Endometrial microvascular endothelial cells (primary cell): ENCODE results near the gene SLC26A1. TPM values are rescaled to one million over a fixed set of nuclear protein-coding genes. Genes with fewer than 3 reads are reported as not detected.

Experiments
- in situ Hi-C: cut with HindIII; loops from 2 replicates; pipeline ENCODE4 v1.10.0; 2017; ENCODE audit warnings: low sequenced_read_pairs, low pct_unique_long_range_greater_than_20kb; ENCODE audit errors: inconsistent ontology term
- total RNA-seq: library from RNA; depleted of rRNA; stranded (reverse); fragments of >200 nt; gene quantifications from one replicate; pipeline ENCODE4 v1.2.3, GENCODE V29; 2015; ENCODE audit errors: inconsistent ontology term

The SLC26A1 gene
- total RNA-seq, 1 donor from 2014 or later: not detected

- in situ Hi-C loops: no loop called here
Observed at GRCh38 chr4:960140-960635, 33.0 kb downstream of the SLC26A1 start.

- in situ Hi-C loops: no loop called here
Observed at GRCh38 chr4:959338-960139, 33.7 kb downstream of the SLC26A1 start.

GRCh38 chr4:958696-959337 is 34.4 kb downstream of the SLC26A1 start:
- in situ Hi-C loops: no loop called here

GRCh38 chr4:958314-958665 is 34.9 kb downstream of the SLC26A1 start:
- in situ Hi-C loops: no loop called here

DNA sequence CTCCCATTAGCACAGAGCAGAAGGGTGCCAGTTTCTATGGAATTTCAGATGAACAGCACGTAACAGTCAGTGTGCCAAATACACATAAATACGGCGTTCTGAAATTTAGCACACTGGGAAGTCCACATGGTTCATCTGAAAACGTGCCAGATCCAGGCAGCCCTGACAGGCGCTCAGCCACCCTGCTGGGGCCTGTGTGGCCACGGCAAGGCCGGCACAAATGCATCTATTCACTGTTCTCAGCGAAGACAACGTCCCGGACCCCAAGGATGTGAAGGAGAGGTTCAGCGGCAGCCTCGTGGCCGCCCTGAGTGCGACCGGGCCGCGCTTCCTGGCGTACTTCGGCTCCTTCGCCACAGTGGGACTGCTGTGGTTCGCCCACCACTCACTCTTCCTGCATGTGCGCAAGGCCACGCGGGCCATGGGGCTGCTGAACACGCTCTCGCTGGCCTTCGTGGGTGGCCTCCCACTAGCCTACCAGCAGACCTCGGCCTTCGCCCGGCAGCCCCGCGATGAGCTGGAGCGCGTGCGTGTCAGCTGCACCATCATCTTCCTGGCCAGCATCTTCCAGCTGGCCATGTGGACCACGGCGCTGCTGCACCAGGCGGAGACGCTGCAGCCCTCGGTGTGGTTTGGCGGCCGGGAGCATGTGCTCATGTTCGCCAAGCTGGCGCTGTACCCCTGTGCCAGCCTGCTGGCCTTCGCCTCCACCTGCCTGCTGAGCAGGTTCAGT is 35.5 kb downstream of the SLC26A1 start:
- in situ Hi-C loops: no loop called here

GRCh38 chr4:957231-957580 is 36.0 kb downstream of the SLC26A1 start:
- in situ Hi-C loops: no loop called here

GRCh38 chr4:956531-957230 is 36.5 kb downstream of the SLC26A1 start:
- in situ Hi-C loops: no loop called here

DNA sequence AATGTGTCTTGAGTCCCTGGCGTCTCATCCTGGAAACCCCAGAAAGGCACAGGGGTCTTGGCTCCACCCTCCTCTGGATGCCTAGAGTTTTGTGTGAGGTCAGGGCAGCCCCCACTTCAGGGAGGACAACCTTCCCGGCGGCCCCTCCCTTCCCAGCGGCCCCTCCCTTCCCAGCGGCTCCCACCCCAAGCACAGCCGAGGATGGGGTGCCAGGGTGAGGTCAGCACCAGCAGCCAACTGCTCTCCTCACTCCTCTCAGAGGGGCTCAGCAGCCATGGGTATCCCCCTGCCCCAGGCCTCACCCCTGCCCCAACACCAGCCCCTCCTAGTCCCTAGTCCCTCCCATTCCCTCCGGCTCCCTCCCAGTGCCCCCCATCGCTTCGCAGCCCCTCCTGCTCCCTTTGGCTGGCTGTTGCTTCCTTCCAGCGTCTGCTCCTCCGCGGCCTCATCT is 37.2 kb downstream of the SLC26A1 start:
- in situ Hi-C loops: no loop called here

- in situ Hi-C loops: no loop called here
Observed at GRCh38 chr4:955161-955921, 37.9 kb downstream of the SLC26A1 start.

DNA sequence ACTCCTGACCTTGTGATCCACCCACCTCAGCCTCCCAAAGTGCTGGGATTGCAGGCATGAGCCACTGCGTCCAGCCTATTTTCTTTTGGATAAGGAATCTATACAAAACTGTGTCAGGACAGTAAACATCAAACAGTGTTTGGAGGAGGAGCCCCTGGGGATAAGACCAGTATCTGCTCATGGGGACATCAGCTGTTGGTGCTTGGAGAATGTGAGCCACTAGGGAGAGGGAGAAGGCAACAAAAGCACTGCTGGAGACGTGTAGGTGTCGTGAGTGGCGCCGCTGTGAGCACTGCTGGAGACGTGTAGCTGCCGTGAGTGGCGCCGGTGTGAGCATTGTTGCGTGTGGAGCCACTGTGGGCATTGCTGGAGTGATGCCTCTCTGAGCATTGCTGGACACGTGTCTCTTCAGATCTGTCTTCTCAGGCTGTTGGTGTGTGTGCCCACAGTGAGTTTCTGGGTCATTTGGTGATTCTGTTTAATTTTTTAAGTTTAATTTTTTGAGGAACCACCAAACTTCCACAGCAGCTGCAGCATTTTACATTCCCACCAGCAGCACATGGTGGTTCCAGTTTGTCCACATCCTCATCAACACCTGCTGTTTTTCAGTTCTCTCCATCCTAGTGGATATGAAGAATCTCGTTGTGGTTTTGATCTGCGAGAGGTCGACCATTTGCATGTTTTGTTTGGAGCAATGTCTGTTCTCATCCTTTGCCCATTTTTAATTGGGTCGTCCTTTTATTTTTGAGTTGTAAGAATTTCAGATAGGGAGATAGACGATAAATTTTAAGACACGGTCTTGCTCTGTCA is 38.8 kb downstream of the SLC26A1 start:
- in situ Hi-C loops: no loop called here

GRCh38 chr4:953574-953915 is 39.7 kb downstream of the SLC26A1 start:
- in situ Hi-C loops: no loop called here

- in situ Hi-C loops: no loop called here
Observed at GRCh38 chr4:952881-953573, 40.2 kb downstream of the SLC26A1 start.

DNA sequence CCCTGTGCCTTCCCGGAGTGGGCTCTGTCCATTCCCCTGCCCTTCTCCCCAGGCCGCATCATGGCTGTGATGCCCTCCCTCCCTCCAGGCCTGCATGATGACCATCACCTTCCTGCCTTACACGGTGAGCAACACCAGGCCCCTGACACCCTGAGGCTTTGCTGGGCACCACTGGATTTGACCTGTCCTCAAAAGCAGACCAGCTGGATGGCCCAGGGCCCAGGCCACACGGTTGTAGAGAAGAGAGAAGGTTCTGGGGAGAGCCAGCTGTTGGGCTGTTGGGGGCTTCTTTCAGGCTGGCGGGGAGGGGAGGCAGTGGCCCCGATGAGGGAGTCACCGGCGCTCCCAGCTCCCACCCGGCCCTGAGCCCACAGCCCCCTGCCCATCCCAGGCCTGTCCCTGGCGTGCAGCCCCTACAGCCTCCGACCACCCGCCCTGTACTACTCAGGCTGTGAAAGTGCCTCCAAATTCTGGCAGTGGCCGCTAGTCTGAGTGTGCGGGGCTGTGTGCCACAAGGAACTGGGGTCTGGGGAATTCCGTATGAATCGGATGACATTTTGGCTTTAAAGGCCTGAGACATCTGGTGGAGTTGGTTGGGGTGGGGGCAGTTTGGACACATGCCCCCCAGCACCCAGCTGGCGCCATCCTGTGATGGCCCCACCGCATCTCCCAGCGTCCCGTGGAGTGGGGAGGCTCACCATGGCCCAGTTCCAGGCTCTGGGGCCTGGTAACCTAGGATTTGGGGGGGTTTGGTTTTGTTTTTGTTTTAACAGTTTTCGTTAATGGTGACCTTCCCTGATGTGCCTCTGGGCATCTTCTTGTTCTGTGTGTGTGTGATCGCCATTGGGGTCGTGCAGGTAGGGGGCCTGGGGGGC is 41.4 kb downstream of the SLC26A1 start:
- in situ Hi-C loops: no loop called here

- in situ Hi-C loops: no loop called here
Observed at GRCh38 chr4:951186-951585, 42.0 kb downstream of the SLC26A1 start.

- in situ Hi-C loops: no loop called here
Observed at GRCh38 chr4:950136-951020, 42.8 kb downstream of the SLC26A1 start.

GRCh38 chr4:949656-950055 is 43.5 kb downstream of the SLC26A1 start:
- in situ Hi-C loops: no loop called here
